Measurements from ENCODE around the gene ADGRG6. TPM values are rescaled to one million over a fixed set of nuclear protein-coding genes. Genes with fewer than 3 reads are reported as not detected.
A peak's percentile ranks its signal among the peaks of the same experiment; 100 is the strongest.

Gene ADGRG6
- total RNA-seq, 1 experiment from 2014 or later: 2.5 TPM

- Histone ChIP-seq H3K27me3 (ENCODE audit: insufficient read depth, low read length) (no peaks in the 10 kb centered on the region), H3K79me1 (ENCODE audit: insufficient read depth, low read depth, low read length, poor library complexity, severe bottlenecking) (no peaks in the 10 kb centered on the region), H2AFZ (ENCODE audit: low read length) (no peak overlapping the region), H4K5ac (ENCODE audit: insufficient read length, low read depth, low read length) (no peak overlapping the region), H3K27ac (ENCODE audit: insufficient read length, low read depth, low read length) (no peak overlapping the region), H3K4me1 (ENCODE audit: insufficient read depth, low read length) (no peaks in the 10 kb centered on the region; the same call in 1 of the 2 replicates), H3K4ac (ENCODE audit: low read depth, low read length) (no peak overlapping the region), H3T11ph (ENCODE audit: low read length) (no peak overlapping the region), H3K4me2 (ENCODE audit: insufficient read depth, insufficient read length, low read length) (no peak overlapping the region), H3K23ac (ENCODE audit: insufficient read length, low read depth, low read length) (no peak overlapping the region), H4K20me1 (ENCODE audit: control insufficient read depth, insufficient read depth, insufficient read length) (no peaks in the 10 kb centered on the region), H4K91ac (ENCODE audit: insufficient read length, low read depth, low read length) (no peak overlapping the region), H2AK5ac (ENCODE audit: insufficient read length, low read length) (no peak overlapping the region), H3K9ac (ENCODE audit: extremely low read depth, insufficient read length, low read length) (no peak overlapping the region), H3K79me2 (ENCODE audit: insufficient read depth, low read length) (no peaks in the 10 kb centered on the region), H3K56ac (ENCODE audit: insufficient read length, low read depth, low read length) (no peak overlapping the region), H2BK120ac (ENCODE audit: low read depth, low read length, poor library complexity, severe bottlenecking) (no peak overlapping the region), H3K9me3 (ENCODE audit: control insufficient read depth, low read depth, low read length) (no peaks in the 10 kb centered on the region), H2BK5ac (ENCODE audit: insufficient read length, low read length) (no peak overlapping the region), H2BK20ac (ENCODE audit: low read depth, low read length, poor library complexity, severe bottlenecking) (no peak overlapping the region), H4K8ac (replicated peaks; ENCODE audit: insufficient read length, low read depth, low read length) (no peak overlapping the region), H2BK15ac (ENCODE audit: low read depth, low read length) (no peak overlapping the region), H3K18ac (ENCODE audit: insufficient read length, low read depth, low read length) (no peak overlapping the region), H2BK12ac (ENCODE audit: insufficient read length, low read depth, low read length) (no peak overlapping the region), H3K14ac (ENCODE audit: insufficient read depth, low read length) (no peak overlapping the region), H3K23me2 (ENCODE audit: insufficient read length, low read depth, low read length, poor library complexity, severe bottlenecking) (no peaks in the 10 kb centered on the region)
- no peak for DNase-seq
- H3K9me3 Mint-ChIP-seq: no peaks in the 10 kb centered on the region
- H3K4me1 Mint-ChIP-seq: peaks cover 10 to 19% of the 10 kb centered on the region in 2 experiments
- no peak overlapping the region for H3K4me3 Mint-ChIP-seq
- no peak for TF ChIP-seq CTCF (conservative IDR thresholded peaks at IDR 0.05)
- H3K27ac Mint-ChIP-seq: peak overlapping the region in 1 of 3 experiments; percentile 27; a peak in 1 of 7 replicates
- H3K36me3 Mint-ChIP-seq (ENCODE audit: insufficient read depth in 1 of 3, low read depth in 3 of 3): no peaks in the 10 kb centered on the region; a peak in 1 of 7 replicates
- 100% methylated on average over 1 of the region's 1 CpG for WGBS (ENCODE audit: extremely low coverage, insufficient read length, low lambda C conversion rate)
- no peaks in the 10 kb centered on the region for H3K27me3 Mint-ChIP-seq (ENCODE audit: low read depth)
These were observed 22.3 kb downstream of the ADGRG6 start for GRCh38 chr6:142324111-142324510.
